GM12878 (cell line): Measurements from ENCODE around the gene ERP27. TPM values are rescaled to one million over a fixed set of nuclear protein-coding genes. Genes with fewer than 3 reads are reported as not detected.

Experiments used
- BCLAF1 ChIP-seq: fragments of 450-650 bp; IDR thresholded peaks from 2 replicates; pipeline ENCODE4 v1.6.1; 2017; ENCODE audit warnings: antibody characterized with exemption, mild to moderate bottlenecking, moderate library complexity
- BHLHE40 ChIP-seq, 2 experiments: fragments of 450-650 bp in 1 of 2; IDR thresholded peaks; 2 replicates each; pipeline ENCODE4 v1.6.1; 2011 to 2017; ENCODE audit warnings: low read depth in 2 of 2, borderline replicate concordance in 1 of 2, improper control_type of control experiment in 1 of 2, low read length in 1 of 2, mild to moderate bottlenecking in 1 of 2
- CHD2 ChIP-seq: IDR thresholded peaks from 2 replicates; pipeline ENCODE4 v1.6.1; 2011; ENCODE audit warnings: low read depth, low read length, improper control_type of control experiment, borderline replicate concordance
- CHD4 ChIP-seq: fragments of 200-600 bp; sonication (generic); IDR thresholded peaks from 2 replicates; pipeline ENCODE4 v1.6.1; 2016; ENCODE audit warnings: mild to moderate bottlenecking
- E2F4 ChIP-seq: IDR thresholded peaks from 2 replicates; pipeline ENCODE4 v1.6.1; 2012; ENCODE audit warnings: low read depth, low read length, improper control_type of control experiment
- ESRRA ChIP-seq: IDR thresholded peaks from 2 replicates; pipeline ENCODE4 v1.6.1; 2012; ENCODE audit warnings: mild to moderate bottlenecking, low read length, improper control_type of control experiment
- HSF1 ChIP-seq: fragments of 150-350 bp; IDR thresholded peaks from 2 replicates; pipeline ENCODE4 v1.6.1; 2014; ENCODE audit warnings: mild to moderate bottlenecking, low read depth, low read length
- IKZF2 ChIP-seq, 2 experiments: fragments of 450-650 bp; IDR thresholded peaks; 2 replicates each; pipeline ENCODE4 v1.6.1; 2017; ENCODE audit warnings: mild to moderate bottlenecking in 2 of 2, moderate library complexity in 2 of 2
- IRF5 ChIP-seq: fragments of 450-650 bp; IDR thresholded peaks from 2 replicates; pipeline ENCODE4 v1.6.1; 2017; ENCODE audit warnings: borderline replicate concordance
- JUNB ChIP-seq: IDR thresholded peaks from 2 replicates; pipeline ENCODE4 v1.6.1; 2016; ENCODE audit warnings: antibody characterized with exemption, mild to moderate bottlenecking
- KLF5 ChIP-seq: fragments of 450-650 bp; IDR thresholded peaks from 2 replicates; pipeline ENCODE4 v1.6.1; 2014; ENCODE audit warnings: mild to moderate bottlenecking; ENCODE audit not compliant: partially characterized antibody
- MEF2B ChIP-seq: fragments of 450-650 bp; IDR thresholded peaks from 2 replicates; pipeline ENCODE4 v1.6.1; 2018; ENCODE audit warnings: mild to moderate bottlenecking, moderate library complexity; ENCODE audit not compliant: partially characterized antibody, poor library complexity, severe bottlenecking
- MYC ChIP-seq: IDR thresholded peaks from 2 replicates; pipeline ENCODE4 v1.6.1; 2011; ENCODE audit warnings: mild to moderate bottlenecking, low read length, moderate library complexity, inconsistent platforms; ENCODE audit not compliant: insufficient read depth, insufficient replicate concordance, insufficient read length, severe bottlenecking
- NR2F1 ChIP-seq: fragments of 450-650 bp; conservative IDR thresholded peaks from 2 replicates; pipeline ENCODE4 v1.6.1; 2017; ENCODE audit warnings: mild to moderate bottlenecking
- RBBP5 ChIP-seq: fragments of 200-600 bp; sonication (generic); conservative IDR thresholded peaks from 2 replicates; pipeline ENCODE4 v1.6.1; 2016
- RFX5 ChIP-seq: IDR thresholded peaks from 2 replicates; pipeline ENCODE4 v1.6.1; 2011; ENCODE audit warnings: low read depth, low read length, improper control_type of control experiment
- SMAD1 ChIP-seq: fragments of 450-650 bp; IDR thresholded peaks from 2 replicates; pipeline ENCODE4 v1.6.1; 2018; ENCODE audit warnings: mild to moderate bottlenecking, low read depth; ENCODE audit not compliant: partially characterized antibody
- SMARCA5 ChIP-seq: fragments of 450-650 bp; IDR thresholded peaks from 2 replicates; pipeline ENCODE4 v1.6.1; 2017; ENCODE audit warnings: mild to moderate bottlenecking
- SREBF2 ChIP-seq: IDR thresholded peaks from 2 replicates; pipeline ENCODE4 v1.6.1; 2012; ENCODE audit warnings: mild to moderate bottlenecking, low read length
- SRF ChIP-seq, 2 experiments: IDR thresholded peaks; 2 replicates each; pipeline ENCODE4 v1.6.1; 2011; ENCODE audit warnings: low read depth in 2 of 2, low read length in 2 of 2, mild to moderate bottlenecking in 1 of 2, moderate library complexity in 1 of 2
- TARDBP ChIP-seq: IDR thresholded peaks from 2 replicates; pipeline ENCODE4 v1.6.1; 2016; ENCODE audit warnings: borderline replicate concordance
- ZNF24 ChIP-seq: fragments of 450-650 bp; IDR thresholded peaks from 2 replicates; pipeline ENCODE4 v1.6.1; 2017; ENCODE audit warnings: antibody characterized with exemption, mild to moderate bottlenecking
- polyA plus RNA-seq, 11 experiments: library from polyadenylated mRNA; depleted of rRNA in 4 of 11; unstranded in 6 of 11; stranded (reverse) in 5 of 11; fragments of >200 nt; fragmentation: Nextera tagmentation in 4 of 11; fragmentation: Illumina TruSeq in 1 of 11; extraction: Ambion mirVana in 4 of 11; extraction: Trizol in 1 of 11; gene quantifications; 1 replicate in 1 of 11; 2 replicates in 10 of 11; pipeline versions ENCODE4 v1.2.1 to v1.2.3, GENCODE V29; 2011 to 2016; ENCODE audit warnings: inconsistent platforms in 2 of 11, missing spikeins in 2 of 11, low read depth in 1 of 11
- total RNA-seq, 4 experiments: library from RNA; depleted of rRNA in 3 of 4; stranded (reverse); fragments of >200 nt in 3 of 4; fragmentation: Illumina TruSeq in 1 of 4; extraction: Trizol in 1 of 4; gene quantifications; 2 replicates each; pipeline versions ENCODE4 v1.2.1 to v1.2.3, GENCODE V29; 2013 to 2021
- TF ChIP-seq, protein P1 (sequence below), 3 experiments: IDR thresholded peaks in 2 of 3; conservative IDR thresholded peaks in 1 of 3; 2 replicates each; pipeline ENCODE4 v1.5.1; 2011; ENCODE audit warnings: low read depth in 3 of 3, low read length in 3 of 3, mild to moderate bottlenecking in 3 of 3, control low read depth in 2 of 3, moderate library complexity in 2 of 3, inconsistent platforms in 1 of 3, mixed read lengths in 1 of 3; ENCODE audit not compliant: control insufficient read depth in 2 of 3, insufficient read depth in 1 of 3; ENCODE audit errors: extremely low read depth in 1 of 3

The ERP27 gene
- total and polyA plus RNA-seq, 10 of the 15 experiments (the other 5 are each of a cell fraction or from before 2014, with no cell fraction given) = 0.91 to 2.4 (median 1.4) TPM

GRCh38 chr12:14948672-14949071, 10.3 kb upstream of the ERP27 start (continued):
- no peak for TF ChIP-seq HSF1
- TF ChIP-seq NR2F1 = no peak
- peak; percentile 23 to 33; a peak in 1 of 4 replicates for TF ChIP-seq IKZF2 (IDR thresholded peaks at IDR 0.05)
- TF ChIP-seq SREBF2 = no peak
- TF ChIP-seq RFX5 = no peak
- TF ChIP-seq JUNB = peak; percentile 17; the same call in 1 of the 2 replicates
- TF ChIP-seq RBBP5 = no peak
- TF ChIP-seq, protein P1, sequence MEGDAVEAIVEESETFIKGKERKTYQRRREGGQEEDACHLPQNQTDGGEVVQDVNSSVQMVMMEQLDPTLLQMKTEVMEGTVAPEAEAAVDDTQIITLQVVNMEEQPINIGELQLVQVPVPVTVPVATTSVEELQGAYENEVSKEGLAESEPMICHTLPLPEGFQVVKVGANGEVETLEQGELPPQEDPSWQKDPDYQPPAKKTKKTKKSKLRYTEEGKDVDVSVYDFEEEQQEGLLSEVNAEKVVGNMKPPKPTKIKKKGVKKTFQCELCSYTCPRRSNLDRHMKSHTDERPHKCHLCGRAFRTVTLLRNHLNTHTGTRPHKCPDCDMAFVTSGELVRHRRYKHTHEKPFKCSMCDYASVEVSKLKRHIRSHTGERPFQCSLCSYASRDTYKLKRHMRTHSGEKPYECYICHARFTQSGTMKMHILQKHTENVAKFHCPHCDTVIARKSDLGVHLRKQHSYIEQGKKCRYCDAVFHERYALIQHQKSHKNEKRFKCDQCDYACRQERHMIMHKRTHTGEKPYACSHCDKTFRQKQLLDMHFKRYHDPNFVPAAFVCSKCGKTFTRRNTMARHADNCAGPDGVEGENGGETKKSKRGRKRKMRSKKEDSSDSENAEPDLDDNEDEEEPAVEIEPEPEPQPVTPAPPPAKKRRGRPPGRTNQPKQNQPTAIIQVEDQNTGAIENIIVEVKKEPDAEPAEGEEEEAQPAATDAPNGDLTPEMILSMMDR (IDR thresholded peaks at IDR 0.05 in 2 of 3, conservative IDR thresholded peaks at IDR 0.05 in 1 of 3; ENCODE audit: control insufficient read depth in 2 of 3, extremely low read depth in 1 of 3, insufficient read depth in 1 of 3, low read depth in 3 of 3, low read length in 3 of 3) = no peak
- no peak for TF ChIP-seq KLF5
- no peak for TF ChIP-seq SMARCA5
- TF ChIP-seq ESRRA = no peak
- TF ChIP-seq E2F4 = no peak
- no peak for TF ChIP-seq TARDBP
- no peak for TF ChIP-seq IRF5
- no peak for TF ChIP-seq MYC
- no peak for TF ChIP-seq BCLAF1
- TF ChIP-seq SMAD1 = peak; percentile 85
- TF ChIP-seq CHD4 = no peak
- no peak for TF ChIP-seq MEF2B
- TF ChIP-seq BHLHE40 (IDR thresholded peaks at IDR 0.05; ENCODE audit: borderline replicate concordance in 1 of 2, low read depth in 2 of 2, low read length in 1 of 2) = peak; percentile 51 to 63; a peak in 2 of 4 replicates
- TF ChIP-seq CHD2 = 0 out of 2 replicates have a peak, but pooled peaks have one; percentile 15
- TF ChIP-seq SRF (IDR thresholded peaks at IDR 0.05; ENCODE audit: low read depth in 2 of 2, low read length in 2 of 2) = peak; percentile 96 to 100
- TF ChIP-seq ZNF24 = 0 out of 2 replicates have a peak, but pooled peaks have one; percentile 38
